Esophagus muscularis mucosa (tissue), 4 donors: ENCODE measurements around the gene MMP17.

Experiments
- EP300 ChIP-seq: sonication (generic); formaldehyde crosslinking; IDR thresholded peaks from one replicate; pipeline ENCODE4 v1.6.1; 2017; ENCODE audit warnings: antibody characterized with exemption
- POLR2A ChIP-seq: fragments of 450-650 bp; IDR thresholded peaks from one replicate; pipeline ENCODE4 v1.6.1; 2017; ENCODE audit warnings: antibody characterized with exemption, moderate library complexity, mild to moderate bottlenecking, low read depth
- POLR2AphosphoS5 ChIP-seq, 2 donors: sonication (generic); formaldehyde crosslinking; IDR thresholded peaks; one replicate each; pipeline ENCODE4 v1.6.1; 2017; ENCODE audit warnings: antibody characterized with exemption in 2 of 2
- TF ChIP-seq, protein P1 (sequence below), 3 experiments: fragments of 200-600 bp in 2 of 3; fragments of 450-650 bp in 1 of 3; sonication (generic) in 2 of 3; IDR thresholded peaks; one replicate each; pipeline ENCODE4 v1.5.1; 2017 to 2019; ENCODE audit warnings: antibody characterized with exemption in 3 of 3, mild to moderate bottlenecking in 2 of 3, moderate library complexity in 1 of 3

GRCh38 chr12:131873293-131873692, 45.1 kb downstream of the MMP17 start:
- TF ChIP-seq POLR2AphosphoS5 (IDR thresholded peaks at IDR 0.05) (no peak), POLR2A (no peak), EP300 (no peak)
- TF ChIP-seq, protein P1, sequence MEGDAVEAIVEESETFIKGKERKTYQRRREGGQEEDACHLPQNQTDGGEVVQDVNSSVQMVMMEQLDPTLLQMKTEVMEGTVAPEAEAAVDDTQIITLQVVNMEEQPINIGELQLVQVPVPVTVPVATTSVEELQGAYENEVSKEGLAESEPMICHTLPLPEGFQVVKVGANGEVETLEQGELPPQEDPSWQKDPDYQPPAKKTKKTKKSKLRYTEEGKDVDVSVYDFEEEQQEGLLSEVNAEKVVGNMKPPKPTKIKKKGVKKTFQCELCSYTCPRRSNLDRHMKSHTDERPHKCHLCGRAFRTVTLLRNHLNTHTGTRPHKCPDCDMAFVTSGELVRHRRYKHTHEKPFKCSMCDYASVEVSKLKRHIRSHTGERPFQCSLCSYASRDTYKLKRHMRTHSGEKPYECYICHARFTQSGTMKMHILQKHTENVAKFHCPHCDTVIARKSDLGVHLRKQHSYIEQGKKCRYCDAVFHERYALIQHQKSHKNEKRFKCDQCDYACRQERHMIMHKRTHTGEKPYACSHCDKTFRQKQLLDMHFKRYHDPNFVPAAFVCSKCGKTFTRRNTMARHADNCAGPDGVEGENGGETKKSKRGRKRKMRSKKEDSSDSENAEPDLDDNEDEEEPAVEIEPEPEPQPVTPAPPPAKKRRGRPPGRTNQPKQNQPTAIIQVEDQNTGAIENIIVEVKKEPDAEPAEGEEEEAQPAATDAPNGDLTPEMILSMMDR (IDR thresholded peaks at IDR 0.05): no peak
